ENCODE data around the gene ULK1. TPM values are rescaled to one million over a fixed set of nuclear protein-coding genes. Genes with fewer than 3 reads are reported as not detected.

ULK1 gene
- total RNA-seq, 1 experiment from 2014 or later: 72.1 TPM

GRCh38 chr12:131915000-131915689 is 20.7 kb downstream of the ULK1 start:
- ATAC-seq: no peak
- POLR2A ChIA-PET: interaction anchor here (0.6 kb wide), 1 partner anchor 31 kb away, joined by 3 read pairs; no protein-coding TSS in a partner anchor

DNA sequence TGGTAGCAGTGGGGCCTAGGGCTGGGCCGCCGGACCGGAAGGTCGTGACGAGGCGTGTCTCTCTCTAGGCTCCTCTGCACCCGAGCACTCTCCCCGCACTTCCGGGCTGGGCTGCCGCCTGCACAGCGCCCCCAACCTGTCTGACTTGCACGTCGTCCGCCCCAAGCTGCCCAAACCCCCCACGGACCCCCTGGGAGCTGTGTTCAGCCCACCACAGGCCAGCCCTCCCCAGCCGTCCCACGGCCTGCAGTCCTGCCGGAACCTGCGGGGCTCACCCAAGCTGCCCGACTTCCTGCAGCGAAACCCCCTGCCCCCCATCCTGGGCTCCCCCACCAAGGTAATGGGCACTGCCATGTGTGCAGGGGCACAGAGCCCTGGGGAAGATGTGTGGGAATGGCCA is 21.4 kb downstream of the ULK1 start:
- intact Hi-C loops (cut with micrococcal nuclease; ENCODE audit: unreplicated experiment): no loop called here
- TF ChIP-seq SIN3A (IDR thresholded peaks at IDR 0.05; ENCODE audit: borderline replicate concordance, insufficient read depth, low read depth, low read length) (no peak), TCF7L2 (IDR thresholded peaks at IDR 0.05; ENCODE audit: low read depth, low read length) (no peak), POLR2AphosphoS5 (IDR thresholded peaks at IDR 0.05; ENCODE audit: low read depth, low read length) (no peak)
- TF ChIP-seq, protein P1, sequence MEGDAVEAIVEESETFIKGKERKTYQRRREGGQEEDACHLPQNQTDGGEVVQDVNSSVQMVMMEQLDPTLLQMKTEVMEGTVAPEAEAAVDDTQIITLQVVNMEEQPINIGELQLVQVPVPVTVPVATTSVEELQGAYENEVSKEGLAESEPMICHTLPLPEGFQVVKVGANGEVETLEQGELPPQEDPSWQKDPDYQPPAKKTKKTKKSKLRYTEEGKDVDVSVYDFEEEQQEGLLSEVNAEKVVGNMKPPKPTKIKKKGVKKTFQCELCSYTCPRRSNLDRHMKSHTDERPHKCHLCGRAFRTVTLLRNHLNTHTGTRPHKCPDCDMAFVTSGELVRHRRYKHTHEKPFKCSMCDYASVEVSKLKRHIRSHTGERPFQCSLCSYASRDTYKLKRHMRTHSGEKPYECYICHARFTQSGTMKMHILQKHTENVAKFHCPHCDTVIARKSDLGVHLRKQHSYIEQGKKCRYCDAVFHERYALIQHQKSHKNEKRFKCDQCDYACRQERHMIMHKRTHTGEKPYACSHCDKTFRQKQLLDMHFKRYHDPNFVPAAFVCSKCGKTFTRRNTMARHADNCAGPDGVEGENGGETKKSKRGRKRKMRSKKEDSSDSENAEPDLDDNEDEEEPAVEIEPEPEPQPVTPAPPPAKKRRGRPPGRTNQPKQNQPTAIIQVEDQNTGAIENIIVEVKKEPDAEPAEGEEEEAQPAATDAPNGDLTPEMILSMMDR (IDR thresholded peaks at IDR 0.05): no peak
- H3K27ac ChIP-seq (ENCODE audit: low read length): no peak overlapping the region
- in situ Hi-C loops (cut with HindIII; ENCODE audit: low pct_unique_long_range_greater_than_20kb, low sequenced_read_pairs): no loop called here
- H3K9me3 ChIP-seq (ENCODE audit: control insufficient read depth, insufficient read depth, low read depth, low read length): no peaks in the 10 kb centered on the region
- DNase-seq (ENCODE audit: low read depth, low spot score): no peak
- H3K27me3 ChIP-seq (ENCODE audit: control insufficient read depth, insufficient read depth, low read length): no peaks in the 10 kb centered on the region
- no peak for ATAC-seq
- ChIA-PET POLR2A (interaction anchor here (0.6 kb wide), 1 partner anchor 31 kb away, joined by 3 read pairs; no protein-coding TSS in a partner anchor), CTCF (interaction anchor here (0.6 kb wide), 1 partner anchor 13 kb away, joined by 5 read pairs; the partner anchor contains the start of gene PUS1)
- no peaks in the 10 kb centered on the region for H3K36me3 ChIP-seq (ENCODE audit: control insufficient read depth, insufficient read depth, low read length)
- no peak overlapping the region for H3K4me3 ChIP-seq (ENCODE audit: low read depth in 2 of 2, low read length in 2 of 2)
- BruUV-seq (replicated peaks): no TSS peak
- peaks cover 9% of the 10 kb centered on the region for H3K4me1 ChIP-seq (ENCODE audit: control insufficient read depth, insufficient read depth, low read length)

More at GRCh38 chr12:131915000-131915689, 20.7 kb downstream of the ULK1 start:
- TF ChIP-seq TCF7L2 (IDR thresholded peaks at IDR 0.05; ENCODE audit: low read depth, low read length): no peak
- TF ChIP-seq, protein P1 (IDR thresholded peaks at IDR 0.05): no peak
- no peak for TF ChIP-seq POLR2AphosphoS5 (IDR thresholded peaks at IDR 0.05; ENCODE audit: low read depth, low read length)
- no peak for TF ChIP-seq SIN3A (IDR thresholded peaks at IDR 0.05; ENCODE audit: borderline replicate concordance, insufficient read depth, low read depth, low read length)
- TF ChIP-seq REST (IDR thresholded peaks at IDR 0.05; ENCODE audit: insufficient read depth in 1 of 2, low read depth in 2 of 2, low read length in 1 of 2): no peak
- H3K4me3 ChIP-seq (ENCODE audit: low read depth in 2 of 2, low read length in 2 of 2): no peak overlapping the region
- H3K4me1 ChIP-seq (ENCODE audit: control insufficient read depth, insufficient read depth, low read length): peaks cover 9% of the 10 kb centered on the region
- in situ Hi-C loops (cut with HindIII; ENCODE audit: low pct_unique_long_range_greater_than_20kb, low sequenced_read_pairs): no loop called here
- intact Hi-C loops (cut with micrococcal nuclease; ENCODE audit: unreplicated experiment): no loop called here
- no peak overlapping the region for H3K27ac ChIP-seq (ENCODE audit: low read length)
- H3K36me3 ChIP-seq (ENCODE audit: control insufficient read depth, insufficient read depth, low read length): no peaks in the 10 kb centered on the region
- no peaks in the 10 kb centered on the region for H3K9me3 ChIP-seq (ENCODE audit: control insufficient read depth, insufficient read depth, low read depth, low read length)
- H3K27me3 ChIP-seq (ENCODE audit: control insufficient read depth, insufficient read depth, low read length): no peaks in the 10 kb centered on the region
- no peak for DNase-seq (ENCODE audit: low read depth, low spot score)
- CTCF ChIA-PET: interaction anchor here (0.6 kb wide), 1 partner anchor 14 kb away, joined by 5 read pairs; the partner anchor contains the start of gene PUS1
- no TSS peak for BruUV-seq (replicated peaks)

Measured in Panc1 (cell line).